SK-N-DZ (cell line): Measurements from ENCODE around the gene GAGE12F. TPM values are rescaled to one million over a fixed set of nuclear protein-coding genes. Genes with fewer than 3 reads are reported as not detected.
"Not testable (repeated sequence)": the region's sequence is repeated elsewhere in the genome, so short reads cannot be mapped to it uniquely, and the experiment has no call there.

Source experiments
- DNase-seq: peaks from one replicate; pipeline ENCODE4 v3.0.0-alpha.2; 2015; ENCODE audit warnings: low spot score
- polyA plus RNA-seq, 2 experiments: library from polyadenylated mRNA; depleted of rRNA; stranded (reverse); fragments of >200 nt; gene quantifications; 2 replicates each; pipeline ENCODE4 v1.2.3, GENCODE V29; 2014
- small RNA-seq, 2 experiments: library from RNA; depleted of rRNA; stranded (forward); fragments of <200 nt; gene quantifications; one replicate each; pipeline ENCODE3, GENCODE V24; 2014

Gene GAGE12F
- not detected in 2 replicates for polyA plus RNA-seq (2014; cell fraction: cytosol; rRNA removed)
- not detected in 2 replicates for polyA plus RNA-seq (2014; cell fraction: nucleus; rRNA removed)

GRCh38 chrX:49560542-49560941, at the start of gene GAGE12F:
TSS of gene GAGE12F (plus strand) at chrX:49560842. CDS start at chrX:49561997, 1,155 bp downstream.
- DNase-seq = not testable (repeated sequence)

GRCh38 chrX:49531877-49532276, 28.8 kb upstream of the GAGE12F start, which contains the start of gene GAGE12C:
TSS of gene GAGE12C (plus strand) at chrX:49532177. CDS start at chrX:49533332, 1,155 bp downstream.
- DNase-seq = not testable (repeated sequence)

GRCh38 chrX:49541433-49541832, 19.2 kb upstream of the GAGE12F start, which contains the start of gene GAGE12D:
TSS of gene GAGE12D (plus strand) at chrX:49541733. CDS start at chrX:49542888, 1,155 bp downstream.
- not testable (repeated sequence) for DNase-seq

DNA sequence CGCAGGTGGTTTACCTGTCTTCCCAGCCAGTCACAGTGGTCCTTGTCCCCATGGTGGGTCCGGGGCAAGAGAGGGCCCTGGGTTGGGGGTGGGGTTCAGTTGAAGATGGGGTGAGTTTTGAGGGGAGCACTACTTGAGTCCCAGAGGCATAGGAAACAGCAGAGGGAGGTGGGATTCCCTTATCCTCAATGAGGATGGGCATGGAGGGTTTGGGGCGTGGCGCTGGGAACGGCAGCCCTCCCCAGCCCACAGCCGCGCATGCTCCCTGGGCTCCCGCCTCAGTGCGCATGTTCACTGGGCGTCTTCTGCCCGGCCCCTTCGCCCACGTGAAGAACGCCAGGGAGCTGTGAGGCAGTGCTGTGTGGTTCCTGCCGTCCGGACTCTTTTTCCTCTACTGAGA, 9.7 kb upstream of the GAGE12F start, which contains the start of gene GAGE12E:
Gene GAGE12E, plus strand, starts transcription at position 301 of the 400 bp plus-strand sequence. CDS start 1,155 bp downstream, outside the sequence.
- not testable (repeated sequence) for DNase-seq

GRCh38 chrX:49568728-49569127, 8.1 kb downstream of the GAGE12F start:
- not testable (repeated sequence) for DNase-seq

DNA sequence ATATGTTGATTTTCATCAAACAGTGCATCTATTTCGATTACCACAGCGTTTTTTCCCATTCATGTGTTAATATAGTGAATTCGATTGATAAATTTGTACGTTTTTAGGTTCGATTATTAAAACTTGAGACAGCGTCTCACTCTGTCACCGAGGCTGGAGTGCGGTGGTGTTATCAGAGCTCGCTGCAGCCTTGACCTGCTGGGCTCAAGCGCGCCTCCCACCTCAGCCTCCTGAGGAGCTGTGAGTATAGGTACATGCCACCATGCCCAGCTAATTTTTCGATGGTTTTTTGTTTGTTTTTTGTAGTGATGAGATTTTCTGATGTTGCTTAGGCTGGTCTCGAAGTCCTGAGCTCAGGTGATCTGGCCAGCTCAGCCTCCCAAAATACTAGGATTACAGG, 8.5 kb downstream of the GAGE12F start:
- DNase-seq = not testable (repeated sequence)

GRCh38 chrX:49570100-49570499, 9.5 kb downstream of the GAGE12F start, which contains the start of gene GAGE12G:
TSS of gene GAGE12G (plus strand) at chrX:49570400. CDS start at chrX:49571555, 1,155 bp downstream.
- DNase-seq = not testable (repeated sequence)

- not testable (repeated sequence) for DNase-seq
Measured at GRCh38 chrX:49579649-49580048, 19.0 kb downstream of the GAGE12F start, which contains the start of gene GAGE12H. TSS of gene GAGE12H (plus strand) at chrX:49579949. CDS start at chrX:49581104, 1,155 bp downstream.

DNA sequence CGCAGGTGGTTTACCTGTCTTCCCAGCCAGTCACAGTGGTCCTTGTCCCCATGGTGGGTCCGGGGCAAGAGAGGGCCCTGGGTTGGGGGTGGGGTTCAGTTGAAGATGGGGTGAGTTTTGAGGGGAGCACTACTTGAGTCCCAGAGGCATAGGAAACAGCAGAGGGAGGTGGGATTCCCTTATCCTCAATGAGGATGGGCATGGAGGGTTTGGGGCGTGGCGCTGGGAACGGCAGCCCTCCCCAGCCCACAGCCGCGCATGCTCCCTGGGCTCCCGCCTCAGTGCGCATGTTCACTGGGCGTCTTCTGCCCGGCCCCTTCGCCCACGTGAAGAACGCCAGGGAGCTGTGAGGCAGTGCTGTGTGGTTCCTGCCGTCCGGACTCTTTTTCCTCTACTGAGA, 28.6 kb downstream of the GAGE12F start, which contains the start of gene GAGE2A:
Gene GAGE2A, plus strand, starts transcription at position 301 of the 400 bp plus-strand sequence. CDS start 1,155 bp downstream, outside the sequence.
- DNase-seq = not testable (repeated sequence)

- not testable (repeated sequence) for DNase-seq
Measured at GRCh38 chrX:49589769-49590478, 29.3 kb downstream of the GAGE12F start.

DNA sequence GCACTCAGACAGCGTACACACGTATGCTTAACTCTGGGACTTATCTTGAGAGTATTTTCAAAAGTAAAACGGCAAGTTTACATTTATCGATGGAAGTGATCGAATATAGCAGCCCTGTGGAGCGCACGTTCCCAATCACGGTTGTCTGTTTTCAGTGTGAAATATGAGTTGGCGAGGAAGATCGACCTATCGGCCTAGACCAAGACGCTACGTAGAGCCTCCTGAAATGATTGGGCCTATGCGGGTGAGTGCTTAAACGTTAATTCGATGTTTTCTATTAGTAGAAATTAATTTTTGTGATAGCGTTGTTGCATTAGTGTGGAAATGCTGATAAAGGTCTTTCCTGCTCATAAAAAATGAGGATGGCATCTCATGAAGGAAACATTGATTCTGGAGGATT, 29.8 kb downstream of the GAGE12F start:
- not testable (repeated sequence) for DNase-seq

- not testable (repeated sequence) for DNase-seq
Measured at GRCh38 chrX:49598720-49599119, 38.1 kb downstream of the GAGE12F start, which contains the start of gene GAGE1. TSS of gene GAGE1 (plus strand) at chrX:49599020. CDS start at chrX:49600175, 1,155 bp downstream.

DNA sequence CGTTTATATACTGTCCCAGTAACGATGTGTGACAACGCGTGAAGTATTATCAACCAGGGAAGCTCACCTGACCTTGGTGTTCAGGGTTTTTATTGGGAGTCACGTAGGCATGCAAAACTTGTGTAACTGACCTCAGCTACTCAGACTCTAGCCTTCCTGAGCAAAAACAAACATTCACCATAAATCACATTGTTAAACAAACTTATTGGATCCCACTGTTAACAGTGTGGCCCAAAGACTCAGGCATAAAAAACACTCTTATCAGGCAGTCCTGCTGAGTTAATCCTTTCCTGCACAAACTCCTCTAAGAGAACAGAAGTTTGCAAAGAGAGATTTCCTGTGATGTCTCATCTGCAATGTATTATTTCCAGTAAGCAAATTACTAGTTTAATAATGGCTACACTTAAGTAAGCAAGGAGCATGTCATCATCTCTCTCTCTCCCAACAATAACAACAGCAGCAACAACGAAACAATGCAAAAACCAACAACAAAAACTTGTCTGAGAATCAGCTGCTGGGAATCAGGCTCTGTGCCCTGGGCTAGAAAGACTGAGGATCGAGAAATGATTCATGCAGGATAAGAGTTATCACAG, 50.2 kb downstream of the GAGE12F start:
- no peak for DNase-seq

Small RNAs within 50 kb of the gene (small RNA-seq; reads per million reads assigned to genes)
- gene GAGE12B = 0 reads per million in 2 experiments
